ENCODE data around the gene SETD3.

DNA sequence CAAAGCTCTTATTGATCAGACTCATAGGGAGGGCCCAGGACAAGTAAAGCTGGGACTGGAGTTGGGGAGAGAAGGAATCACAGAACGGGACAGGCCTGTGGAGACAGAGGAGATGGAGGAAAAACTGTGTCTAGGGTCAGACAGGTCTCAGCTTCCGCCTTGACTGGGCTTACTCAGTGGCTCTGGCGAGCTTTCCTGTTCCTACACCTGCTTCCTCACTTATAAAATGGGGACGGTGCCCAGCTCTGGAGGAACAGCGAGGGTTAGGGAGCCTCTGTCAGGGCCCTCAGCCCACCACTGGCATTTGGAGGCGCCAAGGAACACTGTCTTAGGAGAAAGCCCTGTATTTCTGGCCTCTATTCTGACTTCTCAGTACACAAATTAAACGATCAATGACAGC, 34.7 kb downstream of the SETD3 start:
- no peak for TF ChIP-seq POLR2A (IDR thresholded peaks at IDR 0.05)
- TF ChIP-seq, protein P1, sequence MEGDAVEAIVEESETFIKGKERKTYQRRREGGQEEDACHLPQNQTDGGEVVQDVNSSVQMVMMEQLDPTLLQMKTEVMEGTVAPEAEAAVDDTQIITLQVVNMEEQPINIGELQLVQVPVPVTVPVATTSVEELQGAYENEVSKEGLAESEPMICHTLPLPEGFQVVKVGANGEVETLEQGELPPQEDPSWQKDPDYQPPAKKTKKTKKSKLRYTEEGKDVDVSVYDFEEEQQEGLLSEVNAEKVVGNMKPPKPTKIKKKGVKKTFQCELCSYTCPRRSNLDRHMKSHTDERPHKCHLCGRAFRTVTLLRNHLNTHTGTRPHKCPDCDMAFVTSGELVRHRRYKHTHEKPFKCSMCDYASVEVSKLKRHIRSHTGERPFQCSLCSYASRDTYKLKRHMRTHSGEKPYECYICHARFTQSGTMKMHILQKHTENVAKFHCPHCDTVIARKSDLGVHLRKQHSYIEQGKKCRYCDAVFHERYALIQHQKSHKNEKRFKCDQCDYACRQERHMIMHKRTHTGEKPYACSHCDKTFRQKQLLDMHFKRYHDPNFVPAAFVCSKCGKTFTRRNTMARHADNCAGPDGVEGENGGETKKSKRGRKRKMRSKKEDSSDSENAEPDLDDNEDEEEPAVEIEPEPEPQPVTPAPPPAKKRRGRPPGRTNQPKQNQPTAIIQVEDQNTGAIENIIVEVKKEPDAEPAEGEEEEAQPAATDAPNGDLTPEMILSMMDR (IDR thresholded peaks at IDR 0.05), result no peak

Data from upper lobe of left lung (tissue), 4 donors.